ENCODE results near the gene CMIP.
"Not testable (repeated sequence)": the region's sequence is repeated elsewhere in the genome, so short reads cannot be mapped to it uniquely, and the experiment has no call there.

- TF ChIP-seq SUZ12 (IDR thresholded peaks at IDR 0.05; ENCODE audit: extremely low read depth, insufficient read depth, insufficient read length); YY1 (IDR thresholded peaks at IDR 0.05; ENCODE audit: insufficient read depth, insufficient read length): not testable (repeated sequence)
Observed at GRCh38 chr16:81524885-81525284, 80.3 kb downstream of the CMIP start.

Data from NT2/D1 (cell line).